Thymus (tissue), 11 donors: ENCODE results near the gene TGFBRAP1. TPM values are rescaled to one million over a fixed set of nuclear protein-coding genes. Genes with fewer than 3 reads are reported as not detected.

Experiments
- DNase-seq, 9 donors: peaks; one replicate each; pipeline ENCODE4 v3.0.0-alpha.2; 2013; ENCODE audit warnings: low spot score in 9 of 9, low read depth in 6 of 9, missing footprints in 1 of 9
- H3K27ac ChIP-seq, 2 donors: one replicate each; pipeline ENCODE4 v1.5.1; 2013; ENCODE audit warnings: control low read depth in 1 of 2, low read depth in 1 of 2, low read length in 1 of 2, mild to moderate bottlenecking in 1 of 2, moderate library complexity in 1 of 2
- H3K27me3 ChIP-seq, 2 donors: one replicate each; pipeline ENCODE4 v1.5.1; 2013; ENCODE audit warnings: low read length in 1 of 2; ENCODE audit not compliant: control insufficient read depth in 2 of 2, insufficient read depth in 1 of 2
- H3K36me3 ChIP-seq, 2 donors: one replicate each; pipeline ENCODE4 v1.5.1; 2013; ENCODE audit warnings: low read length in 1 of 2, mild to moderate bottlenecking in 1 of 2, moderate library complexity in 1 of 2; ENCODE audit not compliant: control insufficient read depth in 2 of 2, insufficient read depth in 2 of 2
- H3K4me1 ChIP-seq, 2 donors: one replicate each; pipeline ENCODE4 v1.5.1; 2013; ENCODE audit warnings: low read length in 2 of 2; ENCODE audit not compliant: control insufficient read depth in 2 of 2, insufficient read depth in 2 of 2
- H3K4me3 ChIP-seq, 2 donors: one replicate each; pipeline ENCODE4 v1.5.1; 2013; ENCODE audit warnings: low read length in 2 of 2, control low read depth in 1 of 2, mild to moderate bottlenecking in 1 of 2
- H3K9me3 ChIP-seq, 2 donors: one replicate each; pipeline ENCODE4 v1.5.1; 2013; ENCODE audit warnings: low read length in 1 of 2, mild to moderate bottlenecking in 1 of 2; ENCODE audit not compliant: control insufficient read depth in 2 of 2, insufficient read depth in 1 of 2
- WGBS: extraction: QIAGEN DNeasy Blood & Tissue Kit; methylation state at CpG from one replicate; pipeline ENCODE4 v1.1.7; 2013; 5-methylcytosine and 5-hydroxymethylcytosine counted together
- polyA plus RNA-seq: library from polyadenylated mRNA; stranded (reverse); fragments of 200-250 nt; gene quantifications from one replicate; pipeline ENCODE4 v1.2.3, GENCODE V29; 2013
- total RNA-seq: library from RNA; stranded (reverse); fragments of 120-200 nt; gene quantifications from one replicate; pipeline ENCODE4 v1.2.4, GENCODE V29; 2013
- donor health status: healthy.

Gene TGFBRAP1
- total and polyA plus RNA-seq, 2 donors, result 6.1 to 7.3 TPM

- Histone ChIP-seq H3K36me3 (no peaks in the 10 kb centered on the region), H3K27ac (no peak overlapping the region), H3K4me1 (no peaks in the 10 kb centered on the region), H3K9me3 (no peaks in the 10 kb centered on the region), H3K4me3 (no peak overlapping the region), H3K27me3 (peaks cover 0 to 2% of the 10 kb centered on the region in 2 donors)
- WGBS, result 95% methylated on average over 9 of the region's 9 CpGs
- DNase-seq, result no peak
Measured at GRCh38 chr2:105224444-105224843, 105.1 kb downstream of the TGFBRAP1 start.

- DNase-seq, result no peak
- H3K36me3 ChIP-seq, result no peaks in the 10 kb centered on the region
- 95% methylated on average over 3 of the region's 3 CpGs for WGBS
- no peaks in the 10 kb centered on the region for H3K27me3 ChIP-seq
- H3K4me1 ChIP-seq, result no peaks in the 10 kb centered on the region
- H3K9me3 ChIP-seq, result no peaks in the 10 kb centered on the region
- no peak overlapping the region for H3K4me3 ChIP-seq
- H3K27ac ChIP-seq, result no peak overlapping the region
Measured at GRCh38 chr2:105220604-105221003, 108.9 kb downstream of the TGFBRAP1 start.

- DNase-seq, result no peak
- Histone ChIP-seq H3K4me3 (no peak overlapping the region), H3K27ac (no peak overlapping the region), H3K4me1 (no peaks in the 10 kb centered on the region), H3K27me3 (no peaks in the 10 kb centered on the region), H3K9me3 (no peaks in the 10 kb centered on the region), H3K36me3 (no peaks in the 10 kb centered on the region)
- 80% methylated on average over 5 of the region's 5 CpGs for WGBS
Measured at GRCh38 chr2:105215586-105216192, 113.8 kb downstream of the TGFBRAP1 start.

Other genes with a start within 250 kb of the TGFBRAP1 start
- gene GPR45, start 88.0 kb downstream of the TGFBRAP1 start, total RNA-seq, result not detected
- 0.02 TPM for gene GPR45, start 88.0 kb downstream of the TGFBRAP1 start, polyA plus RNA-seq
- 17.0 TPM for gene C2orf49, start 7.8 kb upstream of the TGFBRAP1 start, total RNA-seq
- 11.1 TPM for gene C2orf49, start 7.8 kb upstream of the TGFBRAP1 start, polyA plus RNA-seq
- 14.2 TPM for gene FHL2, start 69.3 kb upstream of the TGFBRAP1 start, total RNA-seq
- 49.2 TPM for gene FHL2, start 69.3 kb upstream of the TGFBRAP1 start, polyA plus RNA-seq